Inferior parietal cortex (tissue), 1 donor: ENCODE results near the gene SMARCE1.

Source experiments
- DNase-seq: peaks from one replicate; pipeline ENCODE4 v3.0.0-alpha.2; 2016; ENCODE audit errors: extremely low spot score

Gene SMARCE1

GRCh38 chr17:40582328-40582901, 65.2 kb downstream of the SMARCE1 start:
- no peak for DNase-seq

DNA sequence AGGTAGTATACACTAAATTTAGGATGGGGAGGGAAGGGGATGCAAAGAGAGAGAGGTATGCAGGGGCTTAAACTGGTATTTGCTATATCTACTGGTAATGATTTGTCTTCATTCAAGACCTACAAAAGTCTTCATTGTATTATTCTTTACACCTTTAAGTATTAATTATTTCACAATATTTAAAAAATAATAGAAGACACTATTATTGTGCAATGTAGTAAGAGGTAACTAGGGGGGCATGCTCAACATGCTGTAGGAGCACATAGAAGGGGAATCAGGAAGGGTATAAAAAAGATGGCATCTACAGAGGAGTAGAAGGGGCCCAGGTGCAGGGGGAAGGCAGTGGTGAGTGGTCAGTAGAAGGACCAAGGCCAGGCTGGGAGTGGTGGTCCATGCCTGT, 67.5 kb downstream of the SMARCE1 start:
- DNase-seq: no peak

GRCh38 chr17:40579471-40579870, 68.1 kb downstream of the SMARCE1 start:
- no peak for DNase-seq

GRCh38 chr17:40577611-40578065, 70.0 kb downstream of the SMARCE1 start:
- no peak for DNase-seq

DNA sequence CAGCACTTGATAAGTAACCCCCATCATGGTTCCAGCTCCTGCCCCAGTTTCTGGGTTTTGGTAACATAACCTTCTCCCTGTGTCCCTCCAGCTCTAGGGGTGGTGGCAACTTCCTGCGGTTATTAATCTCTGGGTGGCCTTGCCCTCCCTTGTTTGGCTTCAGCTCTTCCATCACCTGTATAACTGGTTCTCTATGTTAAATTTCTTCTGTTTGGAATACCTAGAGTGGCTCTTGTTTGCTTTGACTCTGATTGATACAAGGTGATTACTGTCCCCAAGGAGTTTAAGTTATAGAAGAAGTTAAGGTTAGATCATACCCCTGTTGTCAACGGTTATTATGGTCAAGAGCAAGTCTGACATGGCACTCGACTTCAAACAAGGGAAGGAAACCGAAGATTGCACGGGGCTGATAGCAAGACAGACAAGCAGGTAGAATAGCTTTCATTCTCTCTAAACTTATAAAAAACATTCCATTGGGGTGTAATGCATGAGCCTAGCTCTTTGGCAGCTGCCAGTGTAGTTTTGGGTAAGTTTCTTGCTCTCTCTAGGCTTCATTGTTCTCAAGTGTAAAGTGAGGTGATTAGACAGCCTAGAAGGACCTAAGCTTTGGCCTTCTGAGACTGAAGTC, 71.4 kb downstream of the SMARCE1 start:
- no peak for DNase-seq
